Raji (cell line): Measurements from ENCODE around the gene PCBP3.

Experiments
- POLR2A ChIP-seq: IDR thresholded peaks from 2 replicates; pipeline ENCODE4 v1.6.1; 2011; ENCODE audit warnings: low read depth, low read length, control low read depth; ENCODE audit not compliant: insufficient read depth

PCBP3 gene

DNA sequence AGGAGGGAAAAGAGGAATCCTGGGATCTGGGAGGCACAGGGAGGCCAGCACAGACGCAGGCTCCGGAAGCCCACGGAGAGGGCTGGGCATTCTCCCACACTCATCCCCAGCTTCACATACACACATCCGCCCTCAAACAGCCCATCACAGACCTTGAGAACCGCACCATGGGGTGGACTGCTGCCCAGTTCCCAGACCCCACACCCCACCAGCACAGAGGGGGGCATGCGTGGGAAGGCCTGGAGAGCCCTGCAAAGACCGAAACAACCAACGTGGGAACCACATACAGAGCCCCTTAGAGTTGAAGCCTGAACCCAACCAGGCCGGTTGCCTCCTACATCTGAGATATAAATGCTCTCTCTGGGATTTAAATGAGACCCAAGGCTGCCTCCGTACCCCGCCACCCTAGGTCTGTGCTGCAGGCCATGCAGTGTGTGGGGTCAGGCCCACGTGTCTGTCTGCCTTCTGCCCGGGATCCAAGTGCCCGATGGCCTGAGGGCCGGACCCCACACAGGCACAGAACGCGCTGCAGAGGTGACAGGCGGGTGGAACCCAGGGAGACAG is 211.8 kb downstream of the PCBP3 start:
- TF ChIP-seq POLR2A, result no peak

- no peak for TF ChIP-seq POLR2A
Measured at GRCh38 chr21:45856442-45856841, 212.9 kb downstream of the PCBP3 start.

DNA sequence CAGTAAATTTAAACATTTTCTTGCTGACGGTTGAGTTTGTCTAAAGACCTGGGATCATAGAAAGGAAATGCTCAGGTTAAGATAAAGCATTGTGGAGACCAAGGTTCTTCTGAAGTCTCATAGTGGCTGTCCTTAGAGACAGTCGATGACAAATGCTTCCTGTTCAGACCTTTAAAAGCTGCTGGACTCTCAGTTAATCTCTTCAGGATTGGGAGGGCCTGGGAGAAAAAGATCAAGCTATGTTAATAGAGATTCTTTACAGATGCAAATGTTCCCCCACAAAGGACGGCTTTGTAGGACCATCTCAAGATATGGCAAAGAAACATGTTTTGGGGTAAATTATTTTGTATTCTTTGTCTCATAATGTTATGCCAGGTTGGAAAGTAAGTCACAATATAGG is 213.4 kb downstream of the PCBP3 start:
- no peak for TF ChIP-seq POLR2A

- no peak for TF ChIP-seq POLR2A
Measured at GRCh38 chr21:45857761-45858160, 214.2 kb downstream of the PCBP3 start.

DNA sequence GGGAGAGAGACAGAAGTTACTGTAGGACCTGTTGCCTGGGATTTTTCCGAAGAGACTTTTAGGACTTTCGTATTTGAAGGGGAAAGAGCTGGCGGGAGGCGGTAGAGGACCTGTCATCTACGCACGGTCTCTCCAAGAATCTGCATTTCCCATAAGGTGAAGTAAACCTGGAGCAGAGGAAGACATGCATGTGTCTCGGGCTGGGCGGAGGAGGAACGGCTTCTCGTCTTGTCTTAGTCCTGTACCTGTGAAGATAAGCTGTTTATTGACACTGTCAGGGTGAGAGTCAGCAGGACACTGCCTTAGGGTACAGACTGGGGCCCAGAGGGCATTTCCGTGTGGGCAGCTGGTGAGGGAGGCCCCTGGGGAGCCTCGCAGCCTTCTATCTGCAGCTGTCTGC is 214.7 kb downstream of the PCBP3 start:
- TF ChIP-seq POLR2A, result no peak

GRCh38 chr21:45859041-45859761 is 215.7 kb downstream of the PCBP3 start:
- no peak for TF ChIP-seq POLR2A

DNA sequence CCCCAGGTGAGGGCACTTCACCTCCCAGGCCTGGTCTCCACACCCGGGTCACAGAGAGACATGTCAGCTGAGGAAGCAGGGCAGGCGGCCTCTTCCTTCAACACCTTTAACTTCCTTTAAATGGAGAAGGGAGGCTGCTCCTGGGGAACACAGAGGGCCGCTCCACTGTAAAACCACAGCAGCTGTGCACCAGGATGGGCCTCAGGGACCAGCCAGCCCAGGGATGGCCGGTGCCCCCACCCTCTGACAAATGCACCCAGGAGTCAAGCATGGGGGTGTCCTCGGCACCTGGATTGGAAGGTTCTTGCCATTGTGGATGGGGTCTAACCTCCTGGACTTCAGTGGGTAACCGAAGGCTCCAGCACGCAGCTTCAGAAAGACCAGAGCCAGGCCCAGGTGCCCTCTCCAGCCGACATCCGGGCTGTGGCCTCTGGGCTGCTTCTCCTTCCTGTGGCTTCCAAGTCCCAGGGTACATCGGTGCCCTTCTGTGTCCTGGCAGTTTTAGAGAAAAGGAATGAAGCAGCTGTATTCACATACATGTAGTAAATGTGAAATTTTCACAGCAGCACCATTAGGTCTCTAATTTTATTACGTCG is 216.3 kb downstream of the PCBP3 start:
- TF ChIP-seq POLR2A, result no peak

GRCh38 chr21:45860493-45861155 is 217.1 kb downstream of the PCBP3 start:
- no peak for TF ChIP-seq POLR2A

DNA sequence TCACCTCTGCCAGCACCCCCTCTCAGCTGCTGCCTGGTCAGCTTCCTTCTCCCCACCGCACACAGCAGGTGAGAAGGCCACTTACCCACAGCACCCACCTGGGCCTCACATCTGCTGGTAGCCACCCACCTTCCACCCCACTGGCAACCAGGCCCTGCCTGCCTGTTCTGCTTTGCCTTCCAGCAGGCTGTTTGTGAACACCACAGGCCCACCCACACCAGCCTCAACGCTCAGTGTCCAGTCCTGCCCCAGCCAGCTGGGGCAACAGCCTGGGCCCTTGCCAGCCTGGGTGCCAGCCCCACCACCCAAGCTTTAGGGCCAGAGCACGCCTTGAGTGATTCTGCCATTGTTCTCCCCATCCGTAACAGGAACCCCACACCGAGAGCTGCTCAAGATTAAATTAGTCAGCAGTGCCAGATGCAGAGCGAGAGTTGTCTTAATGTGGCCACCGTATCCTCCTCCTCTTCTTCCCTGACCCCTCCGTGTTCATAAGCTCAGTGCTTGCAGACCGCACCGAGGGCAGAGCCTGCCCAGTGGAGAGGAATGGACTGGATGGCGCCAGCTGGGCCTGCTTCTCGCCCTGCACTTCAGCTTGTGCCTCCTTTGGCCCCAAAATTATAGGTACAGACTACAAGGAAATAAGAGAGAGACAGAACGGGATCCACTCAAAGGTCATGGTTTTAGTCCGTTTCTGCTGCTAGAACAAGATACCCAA is 217.8 kb downstream of the PCBP3 start:
- no peak for TF ChIP-seq POLR2A

DNA sequence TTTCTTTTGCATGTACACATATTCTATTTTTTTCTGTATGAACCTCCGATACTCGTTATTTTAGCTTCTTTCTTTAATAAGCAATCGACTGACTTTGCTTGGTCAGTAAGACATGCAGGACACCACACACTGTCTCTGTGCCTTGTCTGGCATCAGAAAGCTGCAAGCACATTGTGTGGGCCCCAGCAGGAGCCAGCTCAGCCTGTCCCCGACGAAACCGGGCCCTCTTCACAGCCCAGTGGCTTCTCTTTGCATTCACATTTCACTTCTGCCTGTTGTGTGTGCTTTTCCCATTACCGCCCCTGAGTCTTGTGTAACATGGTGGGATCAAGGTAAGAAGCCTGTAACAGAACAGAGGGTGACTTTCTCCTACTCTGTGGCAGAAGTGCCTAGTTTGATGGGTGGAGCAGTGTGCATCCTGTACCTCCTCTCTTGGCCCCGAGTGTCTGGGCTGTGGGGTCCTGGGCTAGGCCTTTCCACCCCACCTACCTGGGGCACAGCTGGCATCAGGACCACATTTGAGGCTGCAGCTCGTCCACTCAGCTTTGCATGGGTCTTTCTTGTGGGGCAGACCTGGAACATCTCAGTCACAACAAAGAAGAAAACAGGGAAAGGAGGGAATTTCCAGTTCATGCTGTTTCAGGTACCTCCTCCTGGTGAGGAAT is 219.2 kb downstream of the PCBP3 start:
- TF ChIP-seq POLR2A, result no peak

DNA sequence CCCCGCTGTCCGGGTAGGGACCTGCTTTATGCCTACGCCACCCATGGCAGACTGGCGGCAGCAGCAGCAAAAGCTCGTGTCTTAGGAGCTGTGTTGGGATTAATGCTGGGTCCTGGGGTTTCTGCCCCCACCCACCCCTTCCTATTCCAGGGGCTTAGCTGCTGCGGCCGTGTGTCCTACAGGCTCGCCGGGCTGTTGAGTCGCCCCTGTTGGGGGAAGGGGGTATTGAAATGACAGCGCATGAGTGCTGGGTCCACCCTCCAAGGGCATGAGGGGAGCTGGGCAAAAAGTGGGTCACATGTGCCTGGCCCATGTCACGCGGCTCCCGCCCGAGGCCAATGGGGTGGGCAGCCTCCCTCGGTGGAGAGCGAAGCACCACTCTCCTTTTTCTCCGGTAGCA is 219.7 kb downstream of the PCBP3 start:
- TF ChIP-seq POLR2A, result no peak

- no peak for TF ChIP-seq POLR2A
Measured at GRCh38 chr21:45863751-45864150, 220.2 kb downstream of the PCBP3 start.

DNA sequence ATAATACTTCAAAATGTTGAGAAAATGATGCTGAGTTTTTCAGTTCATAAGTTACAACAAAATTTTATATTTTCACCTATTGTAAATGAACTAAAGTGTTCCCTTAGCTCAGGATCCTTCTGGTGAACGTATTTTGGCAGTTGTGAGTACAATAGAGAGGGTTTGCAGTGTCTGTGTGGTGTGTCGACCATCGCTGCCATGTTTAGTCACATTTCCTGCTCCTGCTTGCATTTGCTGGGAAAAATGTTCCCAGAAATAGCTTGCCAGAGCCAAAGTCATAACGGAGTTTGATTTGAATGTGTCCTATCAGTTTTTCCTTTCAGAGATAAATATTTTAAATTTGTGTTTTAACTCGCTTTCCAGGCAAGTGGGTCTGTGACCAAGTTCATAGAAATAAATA is 220.9 kb downstream of the PCBP3 start:
- TF ChIP-seq POLR2A, result no peak

GRCh38 chr21:45865106-45865835 is 221.7 kb downstream of the PCBP3 start:
- no peak for TF ChIP-seq POLR2A
